Adrenal gland (tissue), 12 donors: Measurements from ENCODE around the gene SGPL1. TPM values are rescaled to one million over a fixed set of nuclear protein-coding genes. Genes with fewer than 3 reads are reported as not detected.

ENCODE experiments used
- DNase-seq, 7 donors: peaks; one replicate each; pipeline ENCODE4 v3.0.0-alpha.2; 2019 to 2020
- H3K27ac ChIP-seq, 5 donors: fragments of 200-600 bp; sonication (generic) in 4 of 5; 1 replicate in 3 of 5; 2 replicates in 2 of 5; pipeline versions ENCODE4 v1.5.1 to v1.8.0; 2016 to 2020; ENCODE audit warnings: mild to moderate bottlenecking in 1 of 5
- H3K27me3 ChIP-seq: fragments of 200-600 bp; 2 replicates; pipeline ENCODE4 v1.8.0; 2021
- H3K36me3 ChIP-seq, 2 donors: fragments of 200-600 bp; replicated peaks in 1 of 2; 1 replicate in 1 of 2; 2 replicates in 1 of 2; pipeline versions ENCODE4 v1.5.1 to v1.8.0; 2018 to 2022
- H3K4me1 ChIP-seq, 2 donors: fragments of 200-600 bp; replicated peaks in 1 of 2; 1 replicate in 1 of 2; 2 replicates in 1 of 2; pipeline versions ENCODE4 v1.5.1 to v1.8.0; 2018 to 2021
- H3K4me3 ChIP-seq, 4 donors: fragments of 200-600 bp; sonication (generic) in 3 of 4; one replicate each; pipeline ENCODE4 v1.5.1; 2016 to 2018
- H3K9me3 ChIP-seq, 3 donors: fragments of 200-600 bp; sonication (generic) in 1 of 3; replicated peaks in 1 of 3; 1 replicate in 2 of 3; 2 replicates in 1 of 3; pipeline versions ENCODE4 v1.5.1 to v1.8.0; 2016 to 2021
- POLR2A ChIP-seq, 2 donors: fragments of 450-650 bp; IDR thresholded peaks; one replicate each; pipeline ENCODE4 v1.6.1; 2017; ENCODE audit warnings: antibody characterized with exemption in 2 of 2, mild to moderate bottlenecking in 2 of 2, moderate library complexity in 1 of 2
- WGBS, 4 donors: extraction: QIAGEN DNeasy Blood & Tissue Kit in 2 of 4; methylation state at CpG; one replicate each; pipeline versions ENCODE4 v1.1.5 to v1.1.7; 2013 to 2017; 5-methylcytosine and 5-hydroxymethylcytosine counted together
- intact Hi-C, 2 donors: fragments of 100-400 bp; cut with DNase I; formaldehyde crosslinking; loops; one replicate each; pipeline versions ENCODE4 v1.14.1 to v1.15.0; 2022 to 2023
- polyA plus RNA-seq, 3 donors: library from polyadenylated mRNA; stranded (reverse); fragments of 200-250 nt in 2 of 3; fragments of 350-450 nt in 1 of 3; fragmentation: Illumina TruSeq in 1 of 3; extraction: RNeasy Lipid Tissue Mini Kit (QIAGEN cat#74804) in 1 of 3; gene quantifications; one replicate each; pipeline ENCODE4 v1.2.3, GENCODE V29; 2013 to 2014
- total RNA-seq, 9 donors: library from RNA; depleted of rRNA in 4 of 9; stranded (reverse); fragments of >200 nt in 4 of 9; fragments of 120-200 nt in 1 of 9; fragmentation: NEBNext Ultra II Directional in 1 of 9; extraction: Animal tissue kit (Norgen Biotek cat#: 25700) in 1 of 9; gene quantifications; one replicate each; pipeline versions ENCODE4 v1.1.0 to v1.2.4, GENCODE V29; 2013 to 2023
- TF ChIP-seq, protein P1 (sequence below), 6 experiments: fragments of 450-650 bp in 4 of 6; fragments of 200-600 bp in 2 of 6; sonication (generic) in 1 of 6; IDR thresholded peaks; 1 replicate in 5 of 6; 2 replicates in 1 of 6; pipeline versions ENCODE4 v1.5.1 to v1.8.0; 2016 to 2021; ENCODE audit warnings: antibody characterized with exemption in 6 of 6, mild to moderate bottlenecking in 2 of 6, moderate library complexity in 1 of 6
- donor health status: healthy with polysubstance abuse.
- donor health status: Bipolar disorder and iron deficiency.
- donor health status: DM: yes; HTN: yes; CAD: no.
- donor health status: DM: no; HTN: no; CAD: no.
- donor health status: DM: no; HTN: no; CAD: no.
- donor health status: DM: yes; HTN: yes; CAD: no.

Gene SGPL1
- total and polyA plus RNA-seq, 12 donors = 8.7 to 47.9 (median 33.2) TPM

DNA sequence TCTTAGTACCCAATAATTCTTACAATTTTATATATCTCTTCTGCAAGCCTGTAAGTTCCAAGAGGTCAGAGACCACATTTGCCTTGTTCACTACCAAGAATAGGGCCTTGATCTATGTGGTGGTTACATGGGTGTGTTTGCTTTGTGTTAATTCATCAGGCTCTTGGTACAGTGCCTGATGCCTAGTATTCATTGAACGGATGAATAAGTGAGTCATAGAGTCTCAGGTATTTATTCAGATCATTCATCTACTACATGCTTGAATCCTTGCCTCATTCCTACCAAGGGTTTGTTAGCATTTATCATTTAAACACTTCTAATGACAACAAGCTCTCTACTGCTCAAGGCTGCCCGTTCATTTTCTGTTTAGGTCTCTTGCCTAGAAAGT lies 11.3 kb upstream of the SGPL1 start:
- DNase-seq = no peak
- H3K9me3 ChIP-seq = no peaks in the 10 kb centered on the region
- H3K27ac ChIP-seq = no peak overlapping the region
- 36 to 66% (median 45%) methylated on average over 2 of the region's 2 CpGs for WGBS, 4 donors
- TF ChIP-seq, protein P1, sequence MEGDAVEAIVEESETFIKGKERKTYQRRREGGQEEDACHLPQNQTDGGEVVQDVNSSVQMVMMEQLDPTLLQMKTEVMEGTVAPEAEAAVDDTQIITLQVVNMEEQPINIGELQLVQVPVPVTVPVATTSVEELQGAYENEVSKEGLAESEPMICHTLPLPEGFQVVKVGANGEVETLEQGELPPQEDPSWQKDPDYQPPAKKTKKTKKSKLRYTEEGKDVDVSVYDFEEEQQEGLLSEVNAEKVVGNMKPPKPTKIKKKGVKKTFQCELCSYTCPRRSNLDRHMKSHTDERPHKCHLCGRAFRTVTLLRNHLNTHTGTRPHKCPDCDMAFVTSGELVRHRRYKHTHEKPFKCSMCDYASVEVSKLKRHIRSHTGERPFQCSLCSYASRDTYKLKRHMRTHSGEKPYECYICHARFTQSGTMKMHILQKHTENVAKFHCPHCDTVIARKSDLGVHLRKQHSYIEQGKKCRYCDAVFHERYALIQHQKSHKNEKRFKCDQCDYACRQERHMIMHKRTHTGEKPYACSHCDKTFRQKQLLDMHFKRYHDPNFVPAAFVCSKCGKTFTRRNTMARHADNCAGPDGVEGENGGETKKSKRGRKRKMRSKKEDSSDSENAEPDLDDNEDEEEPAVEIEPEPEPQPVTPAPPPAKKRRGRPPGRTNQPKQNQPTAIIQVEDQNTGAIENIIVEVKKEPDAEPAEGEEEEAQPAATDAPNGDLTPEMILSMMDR (IDR thresholded peaks at IDR 0.05) = no peak
- no peak for TF ChIP-seq POLR2A (IDR thresholded peaks at IDR 0.05)
- H3K36me3 ChIP-seq = no peaks in the 10 kb centered on the region
- H3K4me3 ChIP-seq = no peak overlapping the region
- no peaks in the 10 kb centered on the region for H3K4me1 ChIP-seq
- intact Hi-C loops = no loop called here
- no peaks in the 10 kb centered on the region for H3K27me3 ChIP-seq

DNA sequence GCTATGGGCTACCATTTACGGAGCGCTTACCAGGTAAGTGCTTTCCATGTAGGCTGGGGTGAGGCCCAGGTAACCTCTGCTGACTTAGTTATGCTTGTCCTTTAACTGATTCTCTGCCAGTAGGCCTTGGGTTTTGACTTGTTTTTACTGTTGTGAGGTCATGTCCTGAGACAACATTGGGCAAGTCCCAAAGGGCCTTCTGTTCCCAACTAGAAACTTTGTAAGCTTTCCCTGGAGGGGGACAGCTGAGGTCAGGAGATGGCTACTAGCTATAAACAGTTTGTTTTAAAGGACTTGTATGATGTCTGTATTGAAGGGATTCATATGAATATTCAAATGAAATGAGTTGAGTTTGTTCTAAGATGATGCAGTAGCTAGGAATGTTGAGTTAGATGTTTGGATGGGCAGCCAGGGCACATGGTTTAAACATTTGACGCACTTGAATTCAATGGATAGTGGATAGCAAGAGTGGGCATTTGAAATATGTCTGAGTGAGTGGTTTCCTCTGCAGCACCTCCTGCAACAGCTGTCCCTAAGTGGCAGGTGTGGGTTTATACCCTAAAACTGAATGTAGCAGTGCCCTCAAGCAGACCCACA lies 10.0 kb upstream of the SGPL1 start:
- 94 to 96% (median 95%) methylated on average over 3 of the region's 3 CpGs for WGBS, 4 donors

DNA sequence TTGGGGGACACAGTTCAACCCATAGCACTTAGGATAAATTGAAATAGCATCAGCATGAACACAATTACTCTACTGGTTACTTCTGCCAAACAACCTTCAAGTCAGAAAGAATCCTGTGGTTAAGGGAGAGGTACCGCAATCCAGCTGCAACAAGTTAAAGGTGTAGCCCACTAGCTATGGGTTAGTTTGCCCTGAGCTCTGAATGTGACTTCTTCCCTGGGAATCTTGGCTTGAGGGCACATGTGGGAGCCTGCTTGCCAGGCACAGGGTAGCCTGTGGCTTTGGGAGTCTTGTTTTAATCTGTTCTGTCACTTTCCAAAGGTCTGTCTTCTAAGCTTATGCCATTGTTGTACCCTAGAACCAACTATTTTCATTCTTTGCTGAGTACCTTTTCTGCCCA lies 8.9 kb upstream of the SGPL1 start:
- intact Hi-C loops = no loop called here
- DNase-seq = no peak
- no peak overlapping the region for H3K4me3 ChIP-seq
- 87 to 100% (median 94%) methylated on average over 1 of the region's 1 CpG for WGBS, 4 donors
- no peaks in the 10 kb centered on the region for H3K27me3 ChIP-seq
- no peaks in the 10 kb centered on the region for H3K4me1 ChIP-seq
- H3K9me3 ChIP-seq = no peaks in the 10 kb centered on the region
- H3K27ac ChIP-seq = no peak overlapping the region
- H3K36me3 ChIP-seq = no peaks in the 10 kb centered on the region
- TF ChIP-seq POLR2A (IDR thresholded peaks at IDR 0.05) = no peak
- TF ChIP-seq, protein P1 (IDR thresholded peaks at IDR 0.05) = no peak

More for the DNA sequence above, 10.0 kb upstream of the SGPL1 start:
- Histone ChIP-seq H3K27me3 (no peaks in the 10 kb centered on the region), H3K36me3 (no peaks in the 10 kb centered on the region), H3K4me1 (no peaks in the 10 kb centered on the region), H3K9me3 (no peaks in the 10 kb centered on the region), H3K4me3 (no peak overlapping the region), H3K27ac (no peak overlapping the region)
- intact Hi-C loops = no loop called here
- TF ChIP-seq POLR2A (IDR thresholded peaks at IDR 0.05) = no peak
- TF ChIP-seq, protein P1 (IDR thresholded peaks at IDR 0.05) = no peak
- DNase-seq = no peak

DNA sequence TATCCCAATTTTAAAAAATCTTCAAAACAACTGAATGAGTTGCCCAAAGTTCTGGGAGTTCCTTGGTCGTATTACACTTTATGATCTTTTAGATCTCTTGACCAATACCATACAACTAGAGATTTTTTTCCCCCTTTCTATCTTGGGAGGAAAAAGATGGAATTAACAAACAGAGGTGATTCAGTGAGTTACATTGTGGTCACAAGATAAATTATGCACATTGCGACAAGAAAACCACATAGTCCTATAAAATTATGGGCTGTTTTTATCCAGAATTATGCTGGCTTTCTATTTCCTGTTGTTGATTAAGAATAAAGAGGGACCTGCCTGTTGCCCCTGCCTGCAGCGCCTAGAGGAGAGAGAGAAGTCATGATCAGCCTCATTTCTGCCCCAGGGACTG lies 8.2 kb upstream of the SGPL1 start:
- H3K36me3 ChIP-seq = no peaks in the 10 kb centered on the region
- 70 to 82% (median 77%) methylated on average over 3 of the region's 3 CpGs for WGBS, 4 donors
- H3K27ac ChIP-seq = no peak overlapping the region
- H3K9me3 ChIP-seq = no peaks in the 10 kb centered on the region
- intact Hi-C loops = no loop called here
- no peaks in the 10 kb centered on the region for H3K4me1 ChIP-seq
- no peak for DNase-seq
- H3K27me3 ChIP-seq = no peaks in the 10 kb centered on the region
- no peak for TF ChIP-seq POLR2A (IDR thresholded peaks at IDR 0.05)
- TF ChIP-seq, protein P1 (IDR thresholded peaks at IDR 0.05) = no peak
- H3K4me3 ChIP-seq = no peak overlapping the region
